Caki2 (cell line): Measurements from ENCODE around the gene CNBD2. TPM values are rescaled to one million over a fixed set of nuclear protein-coding genes. Genes with fewer than 3 reads are reported as not detected.
"Not testable (repeated sequence)": the region's sequence is repeated elsewhere in the genome, so short reads cannot be mapped to it uniquely, and the experiment has no call there.

Experiments used
- DNase-seq: peaks from one replicate; pipeline ENCODE4 v3.0.0-alpha.2; 2015; ENCODE audit warnings: low read depth
- in situ Hi-C: cut with HindIII; loops from 2 replicates; pipeline ENCODE4 v1.10.0; 2016; ENCODE audit warnings: low sequenced_read_pairs, low pct_unique_long_range_greater_than_20kb, mixed read lengths
- total RNA-seq: library from RNA; depleted of rRNA; stranded (reverse); fragments of >200 nt; shearing (Covaris generic); gene quantifications from 2 replicates; pipeline ENCODE4 v1.2.3, GENCODE V29; 2014; ENCODE audit warnings: low replicate concordance

The CNBD2 gene
- total RNA-seq, 1 experiment from 2014 or later = 6.8 TPM

DNA sequence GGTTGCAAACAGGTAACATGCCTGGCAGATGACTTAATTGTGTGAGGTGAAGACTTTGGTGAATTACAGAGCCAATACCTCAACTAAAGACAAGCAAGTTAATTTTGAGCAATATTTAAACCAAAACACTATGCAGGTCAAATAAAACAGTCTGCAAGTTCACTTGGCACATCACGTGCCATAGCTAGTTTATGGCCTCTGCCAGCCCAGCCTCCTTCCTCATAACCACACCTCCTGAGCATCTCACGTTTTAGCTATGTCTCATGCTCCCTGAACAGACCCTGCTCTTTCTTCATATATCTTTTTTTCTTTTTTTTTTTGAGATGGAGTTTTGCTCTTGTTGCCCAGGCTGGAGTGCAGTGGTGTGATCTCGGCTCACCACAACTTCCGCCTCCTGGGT is 4.5 kb upstream of the CNBD2 start:
- in situ Hi-C loops = no loop called here
- no peak for DNase-seq

DNA sequence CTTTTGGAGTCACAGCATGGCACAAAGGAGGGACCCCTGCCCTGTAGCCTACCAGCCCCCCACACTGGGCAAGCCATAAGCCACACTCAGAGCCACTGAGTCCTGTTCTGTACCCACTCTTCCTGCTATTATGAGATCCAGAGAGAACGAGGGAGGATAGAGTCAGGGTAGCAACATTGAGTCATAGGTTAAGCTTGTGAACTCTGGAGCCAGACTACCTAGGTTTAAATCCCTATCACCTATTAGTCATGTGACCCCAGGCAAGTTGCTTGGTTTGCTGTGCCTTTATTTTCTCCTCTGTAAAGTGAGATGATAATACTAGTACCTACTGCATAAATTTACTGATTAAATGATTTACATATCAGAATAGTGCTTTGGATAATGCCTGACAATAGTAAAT is 540 bp downstream of the CNBD2 start:
- in situ Hi-C loops = no loop called here
- DNase-seq = no peak

DNA sequence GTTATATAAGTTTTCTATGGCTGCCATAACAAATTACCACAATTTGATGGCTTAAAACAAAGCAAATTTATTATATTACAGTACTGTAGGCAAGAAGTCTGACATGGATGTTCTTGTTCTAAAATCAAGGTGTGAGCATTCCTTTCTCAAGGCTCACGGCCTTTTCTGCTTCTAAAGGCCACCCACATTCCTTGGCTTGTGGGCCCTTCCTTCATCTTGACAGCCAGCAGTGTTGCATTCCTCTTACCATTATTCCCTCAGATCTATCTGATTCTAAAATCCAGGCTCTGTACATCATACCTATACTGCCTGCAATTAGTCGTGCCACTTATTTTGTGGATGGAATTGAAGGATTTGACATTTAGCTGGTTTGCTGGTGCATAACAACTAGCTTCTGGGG is 3.6 kb downstream of the CNBD2 start:
- DNase-seq = no peak
- in situ Hi-C loops = no loop called here

DNA sequence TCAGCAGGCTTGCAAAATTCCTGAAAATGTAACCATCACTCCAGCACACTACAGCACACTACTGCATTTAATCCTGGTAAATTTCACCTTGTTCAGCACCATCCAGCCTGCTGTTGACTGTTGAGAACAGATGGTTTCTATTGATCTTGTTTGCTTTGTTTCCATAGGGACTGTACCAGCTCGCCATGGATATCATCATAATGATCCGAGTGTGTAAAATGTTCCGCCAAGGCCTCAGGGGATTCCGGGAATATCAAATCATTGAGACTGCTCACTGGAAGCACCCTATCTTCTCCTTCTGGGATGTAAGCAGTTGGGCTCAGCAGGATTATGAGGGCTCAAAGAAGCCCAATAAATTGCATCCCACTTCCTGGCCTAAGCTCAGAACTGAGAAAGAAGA is 4.1 kb downstream of the CNBD2 start:
- no peak for DNase-seq
- in situ Hi-C loops = no loop called here

DNA sequence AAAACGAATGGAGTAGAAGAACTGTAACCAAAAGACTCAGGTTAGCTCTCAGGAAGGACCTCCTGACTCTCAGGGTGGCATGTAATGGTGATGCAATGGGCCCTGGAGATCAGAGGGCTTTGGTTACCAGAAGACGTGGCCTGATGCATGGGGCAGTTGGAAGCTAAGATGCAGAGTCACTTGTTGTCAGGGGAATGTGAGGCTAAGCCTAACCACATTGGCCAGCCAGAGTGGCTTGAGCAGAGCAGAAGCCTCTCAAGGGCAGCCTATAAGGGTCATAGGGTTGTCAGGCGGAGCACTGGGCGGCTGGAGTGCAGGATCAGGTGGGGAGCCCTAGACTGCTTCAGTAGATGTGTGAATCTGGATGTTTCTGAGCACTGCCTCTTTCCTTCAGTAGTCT is 5.9 kb downstream of the CNBD2 start:
- in situ Hi-C loops = no loop called here
- no peak for DNase-seq

DNA sequence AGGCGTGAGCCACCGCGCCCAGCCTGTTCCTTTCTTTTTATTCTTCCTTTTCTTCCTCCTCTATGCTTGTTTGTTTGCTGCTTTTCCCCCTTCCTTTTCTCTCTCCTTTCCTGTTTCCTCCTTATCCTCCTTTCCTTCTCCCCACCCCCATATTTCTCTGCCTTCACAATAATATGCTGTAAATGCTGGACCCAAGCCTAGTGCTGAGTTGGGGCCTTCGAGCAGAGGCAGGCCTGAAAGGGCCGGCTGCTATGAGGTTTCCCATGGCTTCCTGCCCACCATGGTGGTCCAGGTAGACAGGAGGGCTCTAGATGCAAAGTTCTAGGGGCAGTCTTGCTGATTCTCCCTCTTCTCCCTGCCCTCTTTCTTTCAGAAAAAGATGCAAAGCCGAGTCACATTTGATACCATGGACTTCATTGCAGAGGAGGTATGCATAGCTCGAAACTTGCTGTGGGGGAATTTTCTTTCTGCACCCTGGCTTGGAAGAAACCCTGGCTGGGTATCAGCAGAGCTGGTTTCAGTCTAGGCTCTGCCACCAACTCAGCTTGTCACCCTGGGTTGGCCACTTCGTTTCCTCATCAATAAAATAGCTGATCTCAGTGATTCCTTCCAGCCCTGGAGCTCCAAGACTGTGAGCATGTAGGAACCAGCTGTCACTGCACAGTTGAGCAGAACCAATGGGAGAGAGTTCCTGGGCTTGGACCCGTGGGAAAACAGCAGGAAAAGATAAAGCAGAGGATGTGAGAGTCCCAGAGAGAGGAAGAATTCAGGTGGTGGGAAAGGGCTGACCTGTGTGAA is 7.4 kb downstream of the CNBD2 start:
- in situ Hi-C loops = no loop called here

DNA sequence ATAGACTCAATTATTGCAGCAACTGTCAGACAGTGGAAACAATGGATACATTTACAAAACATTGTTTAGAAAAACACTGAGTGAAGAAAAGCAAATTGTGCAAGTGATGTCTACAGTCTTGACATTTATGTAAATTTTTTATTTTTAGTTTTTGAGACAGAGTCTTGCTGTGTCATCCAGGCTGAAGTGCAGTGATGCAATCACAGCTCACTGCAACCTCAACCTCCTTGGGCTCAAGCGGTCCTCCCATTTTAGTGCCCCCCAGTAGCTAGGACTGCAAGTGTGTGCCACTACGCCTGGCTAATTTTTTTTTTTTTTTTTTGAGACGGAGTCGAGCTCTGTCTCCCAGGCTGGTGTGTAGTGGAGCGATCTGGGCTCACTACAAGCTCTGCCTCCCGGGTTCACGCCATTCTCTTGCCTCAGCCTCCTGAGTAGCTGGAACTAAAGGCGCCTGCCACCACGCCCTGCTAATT is 9.7 kb downstream of the CNBD2 start:
- no peak for DNase-seq
- in situ Hi-C loops = no loop called here

More for the DNA sequence above, 7.4 kb downstream of the CNBD2 start:
- no peak for DNase-seq

DNA sequence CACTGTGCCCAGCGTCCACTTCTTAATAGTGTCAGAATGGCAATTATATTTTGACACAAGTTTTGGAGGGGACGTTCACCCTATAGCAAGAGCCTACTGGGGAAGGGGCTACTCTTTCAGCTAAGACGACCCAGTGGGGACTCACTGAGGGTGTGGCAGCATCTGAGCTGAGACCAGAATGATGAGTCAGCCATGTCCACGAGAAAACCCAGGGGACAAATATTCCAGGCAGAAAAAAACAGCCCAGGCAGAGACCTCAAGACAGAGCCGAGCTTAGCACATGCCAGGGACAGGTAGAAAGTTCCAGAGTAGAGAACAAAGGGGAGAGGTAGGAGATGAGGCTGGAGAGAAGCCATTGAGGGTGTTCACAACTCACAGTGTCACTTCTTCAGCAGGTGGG is 11.2 kb downstream of the CNBD2 start:
- in situ Hi-C loops = no loop called here
- DNase-seq = no peak

DNA sequence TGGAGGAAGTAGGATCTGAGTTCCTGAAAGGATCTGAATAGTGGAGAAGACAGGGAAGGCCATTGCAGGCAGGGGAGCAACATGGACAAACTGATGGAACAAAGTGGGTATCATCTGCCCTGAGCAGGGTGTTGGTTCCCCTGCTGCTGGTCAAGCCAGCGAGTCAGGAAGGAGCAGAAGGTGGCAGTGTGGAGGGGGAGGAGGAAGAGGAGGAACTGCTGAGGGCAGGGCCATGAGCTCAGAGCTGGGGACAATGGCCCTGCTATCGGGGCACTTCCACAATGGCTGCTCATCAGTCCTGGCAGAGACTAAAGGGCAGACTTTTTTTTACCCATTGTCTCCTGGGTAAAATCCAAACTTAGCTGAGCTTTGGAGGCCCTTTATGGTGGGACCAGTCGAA is 13.6 kb downstream of the CNBD2 start:
- in situ Hi-C loops = no loop called here
- no peak for DNase-seq

DNA sequence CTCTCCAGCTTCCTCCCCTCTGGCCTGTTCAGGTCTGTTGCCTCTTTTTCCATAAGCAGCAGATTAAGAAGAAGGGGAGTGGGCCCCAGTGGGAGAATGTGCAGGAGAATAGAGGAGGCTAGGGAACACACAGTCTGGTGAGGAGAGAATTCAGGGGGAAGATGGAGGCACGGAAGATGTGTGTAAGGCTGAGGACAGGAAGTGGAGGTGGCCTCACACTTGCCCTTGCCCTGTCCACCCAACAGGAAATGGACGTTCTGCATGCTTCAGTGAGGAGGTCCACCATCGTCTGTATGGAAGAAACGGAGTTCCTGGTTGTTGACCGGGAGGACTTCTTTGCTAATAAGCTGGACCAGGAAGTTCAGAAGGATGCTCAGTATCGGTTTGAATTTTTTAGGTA is 16.0 kb downstream of the CNBD2 start:
- DNase-seq = no peak
- in situ Hi-C loops = no loop called here

DNA sequence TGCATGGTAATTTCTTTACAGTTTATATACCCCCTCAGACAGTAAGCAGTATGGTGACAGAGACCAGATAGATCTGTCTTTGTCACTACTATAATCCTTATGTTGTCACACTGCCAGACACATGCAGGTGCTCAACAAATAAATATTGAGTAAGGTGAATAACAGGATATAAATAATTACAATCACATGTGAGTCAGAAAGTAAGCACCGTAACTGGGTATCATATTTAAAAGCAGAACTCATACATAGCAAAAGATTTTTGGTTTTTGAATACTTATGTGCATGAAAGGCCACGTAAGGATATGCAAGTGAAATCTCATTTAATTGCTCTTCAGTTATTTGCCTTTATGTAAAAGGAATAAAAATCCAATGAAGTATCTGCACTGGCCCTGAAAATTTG is 17.4 kb downstream of the CNBD2 start:
- in situ Hi-C loops = no loop called here
- no peak for DNase-seq

DNA sequence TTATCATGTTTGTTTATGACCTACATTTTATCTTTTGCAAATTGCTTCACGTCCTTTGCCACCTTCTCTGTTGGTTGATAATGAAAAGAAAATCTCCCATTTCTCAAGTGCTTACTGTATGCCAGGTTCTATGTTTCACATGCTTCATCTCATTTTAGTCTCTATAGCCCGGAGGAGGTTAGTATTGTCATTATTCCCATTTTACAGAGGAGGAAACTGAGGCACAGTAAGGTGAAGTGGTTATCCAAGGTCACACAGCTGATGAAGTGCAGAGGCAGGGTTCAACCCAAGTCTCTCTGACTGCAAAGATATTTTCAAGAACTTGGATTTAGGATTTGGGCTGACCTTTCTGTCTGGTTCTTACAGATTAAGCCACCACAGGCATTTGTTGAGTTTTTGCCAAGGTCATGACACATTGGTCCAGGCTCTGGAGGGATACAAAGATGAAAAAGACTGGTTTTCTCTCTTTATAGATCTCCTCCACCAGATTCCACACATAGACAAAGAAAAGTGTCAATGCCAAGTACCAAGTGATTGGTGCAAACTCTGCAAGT is 20.6 kb downstream of the CNBD2 start:
- DNase-seq = no peak
- in situ Hi-C loops = no loop called here

DNA sequence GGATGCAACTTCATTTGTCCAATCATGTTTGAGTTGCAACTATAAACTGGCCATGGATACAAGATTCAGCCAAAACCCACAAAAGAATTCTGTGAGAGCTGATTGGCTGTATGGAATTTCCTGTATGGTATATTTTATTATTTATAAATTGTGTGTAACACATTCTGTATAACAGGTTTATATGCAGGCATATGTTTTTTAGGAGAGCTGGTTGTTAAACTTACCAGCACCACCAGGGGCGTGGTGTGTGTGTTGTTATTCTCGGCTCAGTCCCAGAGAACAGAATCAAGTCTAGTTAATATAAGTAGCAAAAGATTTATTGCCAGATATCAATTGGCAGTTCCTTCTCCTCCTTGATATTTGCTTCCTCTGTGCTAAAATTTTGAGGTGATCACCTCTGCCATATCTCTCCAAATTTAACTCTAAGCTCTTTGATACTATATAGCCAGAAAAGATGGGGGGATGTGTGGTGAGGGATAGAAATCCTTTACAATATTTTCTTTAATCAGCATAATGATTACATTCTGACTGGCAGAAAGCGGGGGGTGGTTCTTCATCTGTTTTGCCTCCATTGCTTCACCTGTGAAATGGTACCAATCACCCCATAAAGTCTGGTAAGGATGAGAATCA is 22.9 kb downstream of the CNBD2 start:
- DNase-seq = no peak
- in situ Hi-C loops = no loop called here

DNA sequence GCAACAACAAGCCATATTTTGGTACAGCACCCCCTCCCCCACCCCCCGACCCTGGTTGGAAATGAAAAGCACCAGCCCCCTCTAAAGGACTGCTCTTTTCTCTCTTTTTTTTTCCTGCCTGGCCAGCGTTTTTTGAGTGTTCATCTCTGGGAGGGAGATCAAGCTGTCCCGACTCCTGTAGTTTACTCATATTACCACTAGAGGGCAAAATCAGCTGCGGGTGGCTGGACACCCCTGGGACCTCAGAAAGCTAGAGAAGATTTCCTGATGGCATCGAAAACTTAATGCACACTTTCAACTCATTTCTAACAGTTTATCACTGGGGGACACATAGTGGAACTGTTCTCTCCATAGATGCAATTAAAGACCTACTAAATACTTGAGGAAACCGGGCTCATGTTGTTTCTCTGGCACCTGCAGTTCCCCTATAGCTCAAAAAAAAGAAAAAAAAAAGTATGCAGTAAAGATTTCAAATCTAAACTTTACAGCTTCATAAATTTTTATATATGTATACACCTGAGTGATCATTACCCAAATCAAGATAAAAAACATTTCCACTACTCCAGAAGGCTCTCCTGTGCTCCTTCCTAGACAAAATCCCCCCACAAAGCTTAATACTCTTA is 24.4 kb downstream of the CNBD2 start:
- DNase-seq = peak; percentile 72
- in situ Hi-C loops = no loop called here

DNA sequence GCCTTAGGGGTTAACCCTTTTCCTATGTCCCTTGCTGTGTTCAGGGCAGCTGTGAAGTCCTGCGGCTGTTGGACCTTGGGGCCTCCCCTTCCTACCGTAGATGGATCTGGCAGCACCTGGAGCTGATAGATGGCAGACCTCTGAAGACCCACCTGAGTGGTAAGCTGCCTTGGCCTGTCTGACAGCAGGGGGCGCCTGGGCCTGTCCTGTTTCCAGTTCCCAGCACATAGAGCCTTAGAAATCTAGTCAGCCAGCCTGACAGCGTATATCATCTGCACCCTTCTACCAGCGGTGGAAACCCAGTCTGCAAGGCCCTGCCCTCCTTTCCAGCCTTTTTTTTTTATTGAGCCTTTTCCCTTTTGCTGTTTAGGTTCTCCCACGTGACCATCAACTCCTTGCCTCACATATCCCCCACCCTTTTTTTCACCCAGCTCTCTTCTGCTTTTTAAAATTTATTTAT is 26.6 kb downstream of the CNBD2 start:
- in situ Hi-C loops = no loop called here

DNA sequence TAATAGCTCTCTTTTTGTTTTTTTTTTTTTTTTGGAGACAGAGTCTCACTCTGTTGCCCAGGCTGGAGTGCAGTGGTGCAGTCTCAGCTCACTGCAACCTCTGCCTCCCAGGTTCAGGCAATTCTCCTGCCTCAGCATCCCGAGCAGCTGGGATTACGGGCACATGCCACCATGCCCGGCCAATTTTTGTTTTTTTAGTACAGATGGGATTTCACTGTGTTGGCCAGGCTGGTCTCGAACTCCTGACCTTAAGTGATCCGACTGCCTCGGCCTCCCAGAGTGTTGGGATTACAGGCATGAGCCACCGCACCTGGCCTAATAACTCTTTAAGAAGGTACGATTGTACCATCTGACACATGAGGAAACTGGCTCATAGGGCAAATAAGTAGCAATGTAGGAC is 28.1 kb downstream of the CNBD2 start:
- in situ Hi-C loops, DNase-seq: not testable (repeated sequence)

More for the DNA sequence above, 26.6 kb downstream of the CNBD2 start:
- DNase-seq = peak; percentile 72

DNA sequence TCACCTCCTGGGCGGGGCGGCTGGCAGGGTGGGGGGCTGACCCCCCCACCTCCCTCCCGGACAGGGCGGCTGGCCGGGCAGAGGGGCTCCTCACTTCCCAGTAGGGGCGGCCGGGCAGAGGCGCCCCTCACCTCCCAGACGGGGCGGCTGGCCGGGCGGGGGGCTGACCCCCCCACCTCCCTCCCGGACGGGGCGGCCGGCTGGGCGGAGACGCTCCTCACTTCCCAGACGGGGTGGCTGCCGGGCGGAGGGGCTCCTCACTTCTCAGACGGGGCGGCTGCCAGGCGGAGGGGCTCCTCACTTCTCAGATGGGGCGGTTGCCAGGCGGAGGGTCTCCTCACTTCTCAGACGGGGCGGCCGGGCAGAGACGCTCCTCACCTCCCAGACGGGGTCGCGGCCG is 32.9 kb downstream of the CNBD2 start:
- in situ Hi-C loops, DNase-seq: not testable (repeated sequence)

DNA sequence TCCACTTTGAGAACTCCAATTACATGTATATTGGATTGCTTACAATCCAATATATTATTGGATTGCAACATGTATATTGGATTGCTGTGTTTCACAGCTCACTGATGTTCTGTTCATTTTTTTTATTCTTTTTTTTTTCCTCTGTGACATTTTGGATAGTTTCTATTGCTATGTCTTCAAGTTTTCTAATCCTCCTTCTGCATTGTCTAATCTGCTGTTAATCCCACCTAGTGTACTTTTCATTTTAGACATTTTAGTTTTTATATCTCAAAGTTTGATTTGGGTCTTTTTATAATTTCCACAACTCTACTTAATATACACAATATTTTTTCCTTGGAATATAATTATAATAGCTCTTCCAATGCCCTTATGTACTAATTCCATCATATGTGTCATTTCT is 34.5 kb downstream of the CNBD2 start:
- in situ Hi-C loops = no loop called here
- DNase-seq = no peak

DNA sequence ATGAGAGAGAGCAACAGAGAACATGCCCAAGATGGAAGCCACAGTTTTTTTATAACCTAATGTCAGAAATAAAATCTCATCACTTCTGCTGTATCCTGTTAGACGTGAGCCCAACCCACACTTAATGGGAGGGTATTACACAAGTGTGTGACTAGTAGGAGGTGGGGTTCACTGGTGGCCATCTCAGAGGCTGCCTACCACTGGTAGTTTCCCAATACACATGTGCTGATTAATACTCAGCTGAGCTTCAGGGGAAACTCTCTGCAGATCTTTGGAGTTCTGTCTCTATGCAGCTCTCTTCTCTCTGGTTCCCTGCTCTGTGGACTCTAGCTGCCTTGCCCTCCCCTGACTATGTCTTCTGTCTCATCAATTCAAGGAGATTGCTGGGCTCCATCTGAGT is 35.7 kb downstream of the CNBD2 start:
- no peak for DNase-seq
- in situ Hi-C loops = no loop called here
